ENCODE results near the gene CCNK. TPM values are rescaled to one million over a fixed set of nuclear protein-coding genes. Genes with fewer than 3 reads are reported as not detected.

The CCNK gene
- total and polyA plus RNA-seq, 4 donors = 17.0 to 91.9 (median 33.5) TPM

DNA sequence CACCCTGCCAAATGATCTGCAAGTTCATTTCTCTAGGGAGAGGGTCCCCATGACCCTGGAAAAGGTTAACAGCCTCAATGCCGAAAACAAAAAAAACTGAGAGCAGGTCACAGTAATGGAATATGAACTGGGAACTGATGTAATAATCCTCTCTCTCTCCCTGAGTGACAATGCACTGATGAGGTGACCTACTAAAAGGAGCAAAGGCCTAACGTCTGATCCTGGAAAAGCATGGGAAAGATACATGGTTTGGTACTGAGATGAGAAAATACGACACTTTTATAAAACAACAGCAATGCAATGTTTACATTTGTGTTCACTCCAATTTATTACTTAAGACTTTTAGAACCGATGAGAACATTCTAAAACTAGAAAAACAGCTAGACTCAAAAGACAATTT is 28.2 kb upstream of the CCNK start:
- H3K36me3 ChIP-seq (ENCODE audit: control insufficient read depth in 4 of 4, insufficient read depth in 4 of 4, low read length in 4 of 4) = peaks cover 13 to 29% (median 26%) of the 10 kb centered on the region in 4 donors
- 81 to 87% methylated on average over 4 of the region's 4 CpGs for WGBS, 2 donors

DNA sequence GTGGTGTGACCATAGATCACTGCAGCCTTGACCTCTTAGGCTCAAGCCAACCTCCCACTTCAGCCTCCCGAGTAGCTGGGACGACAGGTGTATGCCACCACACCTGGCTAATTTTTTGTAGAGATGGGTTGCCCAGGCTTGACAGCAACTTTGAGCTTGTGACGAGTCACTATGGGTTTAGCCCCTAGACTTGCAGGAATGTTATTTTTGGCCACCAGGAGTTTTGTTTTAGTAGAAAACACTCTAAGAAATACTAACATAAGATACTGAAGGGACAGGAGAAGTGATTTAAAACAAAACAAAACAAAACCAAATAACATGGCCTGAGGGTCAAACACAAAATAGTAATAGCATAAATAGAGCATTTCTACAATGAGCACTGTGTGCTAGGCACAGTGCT is 27.0 kb upstream of the CCNK start:
- DNase-seq (no peak), ATAC-seq (ENCODE audit: insufficient read depth, low FRiP score) (no peak)
- no peaks in the 10 kb centered on the region for H3K27me3 ChIP-seq (ENCODE audit: control insufficient read depth in 3 of 3, insufficient read depth in 3 of 3, low read length in 2 of 3)
- 62 to 83% methylated on average over 3 of the region's 3 CpGs for WGBS, 2 donors
- H3K9me3 ChIP-seq (ENCODE audit: control insufficient read depth in 4 of 4, insufficient read depth in 3 of 4, low read length in 3 of 4) = no peaks in the 10 kb centered on the region
- H3K9ac ChIP-seq (ENCODE audit: insufficient read depth in 1 of 2, low read length in 2 of 2) = no peak overlapping the region
- TF ChIP-seq, protein P1, sequence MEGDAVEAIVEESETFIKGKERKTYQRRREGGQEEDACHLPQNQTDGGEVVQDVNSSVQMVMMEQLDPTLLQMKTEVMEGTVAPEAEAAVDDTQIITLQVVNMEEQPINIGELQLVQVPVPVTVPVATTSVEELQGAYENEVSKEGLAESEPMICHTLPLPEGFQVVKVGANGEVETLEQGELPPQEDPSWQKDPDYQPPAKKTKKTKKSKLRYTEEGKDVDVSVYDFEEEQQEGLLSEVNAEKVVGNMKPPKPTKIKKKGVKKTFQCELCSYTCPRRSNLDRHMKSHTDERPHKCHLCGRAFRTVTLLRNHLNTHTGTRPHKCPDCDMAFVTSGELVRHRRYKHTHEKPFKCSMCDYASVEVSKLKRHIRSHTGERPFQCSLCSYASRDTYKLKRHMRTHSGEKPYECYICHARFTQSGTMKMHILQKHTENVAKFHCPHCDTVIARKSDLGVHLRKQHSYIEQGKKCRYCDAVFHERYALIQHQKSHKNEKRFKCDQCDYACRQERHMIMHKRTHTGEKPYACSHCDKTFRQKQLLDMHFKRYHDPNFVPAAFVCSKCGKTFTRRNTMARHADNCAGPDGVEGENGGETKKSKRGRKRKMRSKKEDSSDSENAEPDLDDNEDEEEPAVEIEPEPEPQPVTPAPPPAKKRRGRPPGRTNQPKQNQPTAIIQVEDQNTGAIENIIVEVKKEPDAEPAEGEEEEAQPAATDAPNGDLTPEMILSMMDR (IDR thresholded peaks at IDR 0.05; ENCODE audit: control extremely low read depth, extremely low read depth) = no peak
- peaks cover 18 to 29% (median 24%) of the 10 kb centered on the region in 4 donors for H3K36me3 ChIP-seq (ENCODE audit: control insufficient read depth in 4 of 4, insufficient read depth in 4 of 4, low read length in 4 of 4)
- no peak overlapping the region for H3K27ac ChIP-seq (ENCODE audit: low read depth in 1 of 2, low read length in 1 of 2)
- H3K4me1 ChIP-seq (ENCODE audit: control insufficient read depth in 5 of 5, insufficient read depth in 5 of 5, low read length in 5 of 5) = no peaks in the 10 kb centered on the region
- no peak overlapping the region for H3K4me3 ChIP-seq

More for the DNA sequence above, 28.2 kb upstream of the CCNK start:
- H3K27ac ChIP-seq (ENCODE audit: low read depth in 1 of 2, low read length in 1 of 2) = no peak overlapping the region
- no peak overlapping the region for H3K9ac ChIP-seq (ENCODE audit: insufficient read depth in 1 of 2, low read length in 2 of 2)
- H3K4me3 ChIP-seq = no peak overlapping the region
- TF ChIP-seq, protein P1 (IDR thresholded peaks at IDR 0.05; ENCODE audit: control extremely low read depth, extremely low read depth) = no peak
- H3K9me3 ChIP-seq (ENCODE audit: control insufficient read depth in 4 of 4, insufficient read depth in 3 of 4, low read length in 3 of 4) = no peaks in the 10 kb centered on the region
- no peak for DNase-seq
- no peaks in the 10 kb centered on the region for H3K27me3 ChIP-seq (ENCODE audit: control insufficient read depth in 3 of 3, insufficient read depth in 3 of 3, low read length in 2 of 3)
- H3K4me1 ChIP-seq (ENCODE audit: control insufficient read depth in 5 of 5, insufficient read depth in 5 of 5, low read length in 5 of 5) = no peaks in the 10 kb centered on the region
- ATAC-seq (ENCODE audit: insufficient read depth, low FRiP score) = no peak

DNA sequence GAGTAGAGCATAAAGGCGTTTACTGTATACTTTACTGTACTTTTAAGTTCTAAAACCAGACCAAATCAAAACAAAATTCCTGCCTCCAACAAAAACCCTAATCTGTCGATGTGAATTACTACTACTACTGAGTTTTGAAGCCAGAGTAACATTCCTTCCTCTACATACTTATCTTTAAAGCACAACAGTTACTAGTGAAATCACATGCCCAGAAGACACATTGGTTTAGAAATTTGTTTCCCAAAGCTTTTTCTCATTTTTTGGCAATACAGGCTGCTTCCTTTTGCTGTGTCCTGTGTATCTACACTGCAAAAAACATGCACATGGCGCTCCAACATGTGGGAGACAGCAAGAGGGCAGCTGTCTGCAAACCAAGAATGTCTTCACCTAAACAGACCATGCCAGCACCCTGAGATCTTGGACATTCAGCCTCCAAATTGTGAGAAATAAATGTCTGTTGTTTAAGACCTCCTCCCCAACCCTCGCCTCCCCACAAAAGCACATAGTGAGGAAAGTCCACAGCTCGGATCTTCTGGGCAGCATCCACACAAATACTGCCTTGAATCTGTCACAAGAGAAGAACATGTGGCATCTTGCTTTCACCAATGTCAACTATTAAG is 21.6 kb upstream of the CCNK start:
- H3K9ac ChIP-seq (ENCODE audit: insufficient read depth in 1 of 2, low read length in 2 of 2) = no peak overlapping the region
- no peak overlapping the region for H3K27ac ChIP-seq (ENCODE audit: low read depth in 1 of 2, low read length in 1 of 2)
- H3K9me3 ChIP-seq (ENCODE audit: control insufficient read depth in 4 of 4, insufficient read depth in 3 of 4, low read length in 3 of 4) = no peaks in the 10 kb centered on the region
- no peaks in the 10 kb centered on the region for H3K27me3 ChIP-seq (ENCODE audit: control insufficient read depth in 3 of 3, insufficient read depth in 3 of 3, low read length in 2 of 3)
- DNase-seq = no peak
- TF ChIP-seq, protein P1 (IDR thresholded peaks at IDR 0.05; ENCODE audit: control extremely low read depth, extremely low read depth) = no peak
- H3K4me3 ChIP-seq = no peak overlapping the region
- ATAC-seq (ENCODE audit: insufficient read depth, low FRiP score) = no peak
- WGBS, 2 donors = 90 to 93% methylated on average over 5 of the region's 5 CpGs
- H3K36me3 ChIP-seq (ENCODE audit: control insufficient read depth in 4 of 4, insufficient read depth in 4 of 4, low read length in 4 of 4) = peaks cover 25 to 32% (median 30%) of the 10 kb centered on the region in 4 donors
- no peaks in the 10 kb centered on the region for H3K4me1 ChIP-seq (ENCODE audit: control insufficient read depth in 5 of 5, insufficient read depth in 5 of 5, low read length in 5 of 5)

DNA sequence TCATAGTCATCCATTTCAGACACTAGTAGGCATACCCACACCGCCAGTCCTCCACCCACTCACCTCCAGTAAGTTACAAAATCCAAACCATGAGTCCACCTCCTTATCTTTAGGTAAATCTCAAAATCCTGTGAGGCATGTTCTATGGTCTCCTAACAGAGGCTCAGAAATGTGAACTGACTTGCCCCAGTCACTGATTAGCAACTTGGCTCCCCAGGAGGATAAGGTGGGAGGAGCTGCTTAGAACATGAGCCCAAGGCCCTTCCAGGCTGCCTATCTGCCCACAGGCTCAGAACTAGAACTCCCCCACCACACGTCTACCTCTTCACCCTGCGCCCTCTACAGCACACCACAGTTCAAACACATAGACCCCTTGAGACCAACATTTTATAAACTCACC is 20.4 kb upstream of the CCNK start:
- TF ChIP-seq, protein P1 (IDR thresholded peaks at IDR 0.05; ENCODE audit: control extremely low read depth, extremely low read depth) = no peak
- no peak overlapping the region for H3K9ac ChIP-seq (ENCODE audit: insufficient read depth in 1 of 2, low read length in 2 of 2)
- H3K4me3 ChIP-seq = no peak overlapping the region
- no peak for DNase-seq
- H3K36me3 ChIP-seq (ENCODE audit: control insufficient read depth in 4 of 4, insufficient read depth in 4 of 4, low read length in 4 of 4) = peaks cover 24 to 33% (median 29%) of the 10 kb centered on the region in 4 donors
- no peak for ATAC-seq (ENCODE audit: insufficient read depth, low FRiP score)
- H3K4me1 ChIP-seq (ENCODE audit: control insufficient read depth in 5 of 5, insufficient read depth in 5 of 5, low read length in 5 of 5) = no peaks in the 10 kb centered on the region
- no peaks in the 10 kb centered on the region for H3K27me3 ChIP-seq (ENCODE audit: control insufficient read depth in 3 of 3, insufficient read depth in 3 of 3, low read length in 2 of 3)
- WGBS, 2 donors = 94 to 96% methylated on average over 3 of the region's 3 CpGs
- no peaks in the 10 kb centered on the region for H3K9me3 ChIP-seq (ENCODE audit: control insufficient read depth in 4 of 4, insufficient read depth in 3 of 4, low read length in 3 of 4)
- no peak overlapping the region for H3K27ac ChIP-seq (ENCODE audit: low read depth in 1 of 2, low read length in 1 of 2)
